BLaER1 (cell line): ENCODE results near the gene MRPS18A.
"Not testable (repeated sequence)": the region's sequence is repeated elsewhere in the genome, so short reads cannot be mapped to it uniquely, and the experiment has no call there.

Source experiments
- H3K27ac ChIP-seq: shearing (Covaris generic); formaldehyde crosslinking; 2 replicates; pipeline ENCODE4 v1.8.1; 2022
- H3K27me3 ChIP-seq: shearing (Covaris generic); formaldehyde crosslinking; 2 replicates; pipeline ENCODE4 v1.8.1; 2022
- H3K36me3 ChIP-seq: shearing (Covaris generic); formaldehyde crosslinking; 2 replicates; pipeline ENCODE4 v1.8.1; 2022
- H3K4me1 ChIP-seq: shearing (Covaris generic); formaldehyde crosslinking; 2 replicates; pipeline ENCODE4 v1.8.1; 2022
- H3K4me2 ChIP-seq: shearing (Covaris generic); formaldehyde crosslinking; 2 replicates; pipeline ENCODE4 v1.8.1; 2022
- H3K4me3 ChIP-seq: shearing (Covaris generic); formaldehyde crosslinking; 2 replicates; pipeline ENCODE4 v1.8.1; 2022
- H3K9ac ChIP-seq: shearing (Covaris generic); formaldehyde crosslinking; 2 replicates; pipeline ENCODE4 v1.8.1; 2022
- H3K9me3 ChIP-seq: shearing (Covaris generic); formaldehyde crosslinking; 2 replicates; pipeline ENCODE4 v1.8.1; 2022
- H4K20me1 ChIP-seq: shearing (Covaris generic); formaldehyde crosslinking; 2 replicates; pipeline ENCODE4 v1.8.1; 2022
- Cebpa-rat ChIP-seq: shearing (Covaris generic); IDR thresholded peaks from 2 replicates; pipeline ENCODE4 v1.8.1; 2022

MRPS18A gene

DNA sequence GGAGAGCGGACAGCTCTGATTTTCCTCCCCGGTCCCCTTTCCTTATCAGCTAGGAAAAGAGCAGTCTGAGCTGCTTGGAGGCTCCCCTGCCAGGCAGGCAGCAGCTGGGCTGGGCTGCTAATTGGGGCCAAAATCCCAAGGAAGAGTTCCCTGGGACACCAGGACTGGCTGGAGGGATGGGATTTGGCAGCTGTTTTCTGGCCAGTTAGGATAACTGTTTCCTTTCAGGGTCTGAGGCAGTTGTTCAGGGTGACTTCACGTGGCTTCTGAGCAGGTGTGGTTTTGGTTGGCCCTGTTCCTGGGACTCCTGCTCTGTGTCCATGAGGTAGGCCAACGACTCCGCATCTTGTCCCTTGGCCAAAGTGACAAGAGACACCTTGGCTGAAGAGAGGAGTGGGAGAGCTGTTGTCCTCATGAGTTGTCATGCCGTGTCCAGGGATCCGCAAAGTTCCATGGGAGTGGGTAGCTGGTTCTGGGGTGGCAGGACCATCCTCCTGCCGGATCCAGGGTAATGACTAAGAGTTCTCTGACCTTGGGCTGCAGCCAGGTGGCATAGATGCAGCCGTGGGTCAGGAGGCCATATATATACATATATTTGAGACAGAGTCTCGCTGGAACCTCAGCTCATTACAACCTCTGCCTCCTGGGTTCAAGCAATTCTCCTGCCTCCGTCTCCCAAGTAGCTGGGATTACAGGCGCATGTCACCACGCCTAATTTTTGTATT lies 21.2 kb downstream of the MRPS18A start:
- H3K4me3 ChIP-seq: no peak overlapping the region
- TF ChIP-seq Cebpa-rat: no peak
- peaks cover 11% of the 10 kb centered on the region for H3K4me1 ChIP-seq
- H3K36me3 ChIP-seq: peaks cover 29% of the 10 kb centered on the region
- peaks cover 6% of the 10 kb centered on the region; the same call in 1 of the 2 replicates for H4K20me1 ChIP-seq
- no peak overlapping the region for H3K9ac ChIP-seq
- no peak overlapping the region for H3K4me2 ChIP-seq
- H3K9me3 ChIP-seq: peaks cover 6% of the 10 kb centered on the region
- no peak overlapping the region for H3K27ac ChIP-seq
- no peaks in the 10 kb centered on the region for H3K27me3 ChIP-seq

DNA sequence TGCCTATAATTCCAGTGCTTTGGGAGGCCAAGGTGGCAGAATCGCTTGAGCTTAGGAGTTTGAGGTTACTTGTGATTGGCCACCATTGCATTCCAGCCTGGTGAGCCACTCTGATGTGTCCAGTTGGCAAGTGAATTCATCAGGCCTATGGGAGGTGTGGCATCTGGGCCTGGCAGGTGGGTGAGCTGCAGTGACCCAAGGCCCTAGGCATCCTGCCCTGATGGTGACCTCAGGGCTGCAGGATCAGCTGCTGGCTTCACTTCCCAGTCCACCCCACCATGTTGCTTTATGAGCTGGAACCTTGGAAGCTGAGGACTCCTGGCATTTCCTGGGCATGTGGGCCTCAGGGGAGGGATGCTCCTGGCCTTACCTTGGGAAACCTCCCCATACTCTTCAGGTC lies 22.2 kb downstream of the MRPS18A start:
- Histone ChIP-seq H3K9me3 (peaks cover 16% of the 10 kb centered on the region), H3K4me2 (no peak overlapping the region), H3K27ac (no peak overlapping the region), H3K4me1 (peaks cover 11% of the 10 kb centered on the region), H3K9ac (no peak overlapping the region), H3K36me3 (peaks cover 19% of the 10 kb centered on the region), H4K20me1 (no peaks in the 10 kb centered on the region), H3K4me3 (no peak overlapping the region), H3K27me3 (no peaks in the 10 kb centered on the region)
- TF ChIP-seq Cebpa-rat: no peak

DNA sequence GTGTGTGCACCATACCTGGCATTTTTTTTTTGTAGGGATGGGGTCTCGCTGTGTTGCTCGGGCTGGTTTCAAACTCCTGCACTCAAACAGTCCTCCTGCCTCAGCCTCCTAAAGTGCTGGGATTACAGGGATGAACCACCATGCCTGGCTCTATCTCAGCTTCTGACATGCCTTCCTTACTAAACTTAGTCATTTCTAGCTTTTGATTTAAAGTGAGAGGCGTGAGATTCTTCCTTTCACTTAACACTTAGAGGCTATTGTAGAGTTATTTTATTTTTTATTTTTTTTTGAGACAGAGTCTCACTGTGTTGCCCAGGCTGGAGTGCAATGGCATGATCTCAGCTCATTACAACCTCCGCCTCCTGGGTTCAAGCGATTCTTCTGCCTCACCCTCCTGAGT lies 24.6 kb downstream of the MRPS18A start:
- not testable (repeated sequence) for H4K20me1 ChIP-seq, H3K27me3 ChIP-seq, H3K4me1 ChIP-seq, H3K36me3 ChIP-seq, H3K27ac ChIP-seq, H3K9ac ChIP-seq, H3K4me2 ChIP-seq, H3K4me3 ChIP-seq
- peaks cover 37% of the 10 kb centered on the region for H3K9me3 ChIP-seq

DNA sequence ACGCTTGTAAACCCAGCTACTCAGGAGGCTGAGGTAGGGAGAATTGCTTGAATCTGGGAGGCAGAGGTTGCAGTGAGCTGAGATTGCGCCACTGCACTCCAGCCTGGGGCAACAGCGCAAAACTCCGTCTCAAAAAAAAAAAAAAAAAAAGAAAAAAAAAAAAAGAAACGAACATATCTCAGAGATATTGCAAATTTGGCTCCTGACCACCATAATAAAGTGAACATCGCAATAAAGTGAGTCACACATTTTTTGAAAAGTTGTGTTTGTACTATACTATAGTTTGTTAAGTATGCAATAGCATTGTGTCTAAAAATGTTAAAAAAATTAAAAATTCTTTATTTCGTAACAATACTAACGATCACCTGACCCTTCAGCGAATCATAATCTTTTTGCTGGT lies 29.4 kb downstream of the MRPS18A start:
- no peak overlapping the region for H3K4me2 ChIP-seq
- no peak overlapping the region for H3K27ac ChIP-seq
- no peak for TF ChIP-seq Cebpa-rat
- peaks cover 37% of the 10 kb centered on the region for H3K9me3 ChIP-seq
- no peak overlapping the region for H3K4me3 ChIP-seq
- H3K4me1 ChIP-seq: no peaks in the 10 kb centered on the region
- H4K20me1 ChIP-seq: no peaks in the 10 kb centered on the region
- H3K27me3 ChIP-seq: no peaks in the 10 kb centered on the region
- H3K36me3 ChIP-seq: no peaks in the 10 kb centered on the region; the same call in 1 of the 2 replicates
- no peak overlapping the region for H3K9ac ChIP-seq

- Histone ChIP-seq H3K27me3 (no peaks in the 10 kb centered on the region), H3K9me3 (peaks cover 37% of the 10 kb centered on the region), H3K36me3 (no peaks in the 10 kb centered on the region; the same call in 1 of the 2 replicates), H3K4me3 (no peak overlapping the region), H4K20me1 (no peaks in the 10 kb centered on the region), H3K27ac (no peak overlapping the region), H3K9ac (no peak overlapping the region), H3K4me2 (no peak overlapping the region), H3K4me1 (no peaks in the 10 kb centered on the region)
- no peak for TF ChIP-seq Cebpa-rat
These were observed 30.3 kb downstream of the MRPS18A start for GRCh38 chr6:43657221-43657802.

GRCh38 chr6:43652822-43653221 lies 34.8 kb downstream of the MRPS18A start:
- H3K4me1 ChIP-seq, H3K9ac ChIP-seq, H3K4me2 ChIP-seq, H3K36me3 ChIP-seq, H3K27ac ChIP-seq, H3K27me3 ChIP-seq, H4K20me1 ChIP-seq, H3K9me3 ChIP-seq, H3K4me3 ChIP-seq: not testable (repeated sequence)

DNA sequence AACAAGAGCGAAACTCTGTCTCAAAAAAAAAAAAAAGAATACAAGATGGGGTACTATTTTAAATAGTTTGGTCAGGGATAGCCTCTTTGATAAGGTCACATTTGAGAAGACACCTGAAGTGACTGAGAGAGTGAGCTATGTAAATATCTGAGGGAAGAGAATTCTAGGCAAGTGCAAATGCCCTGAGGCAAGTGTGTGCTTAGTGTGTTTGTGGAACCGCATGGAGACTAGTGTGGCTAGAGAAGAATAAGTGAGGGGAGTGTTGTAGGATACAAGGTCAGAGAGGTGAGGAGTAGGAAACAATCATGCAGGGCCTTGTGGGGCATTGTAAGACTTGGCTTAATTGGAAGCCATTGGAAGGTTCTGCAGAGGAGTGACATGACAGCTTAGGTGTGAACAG lies 39.3 kb downstream of the MRPS18A start:
- peaks cover 3% of the 10 kb centered on the region; the same call in 1 of the 2 replicates for H3K36me3 ChIP-seq
- H3K4me3 ChIP-seq: no peak overlapping the region
- H4K20me1 ChIP-seq: peaks cover 17% of the 10 kb centered on the region
- H3K9me3 ChIP-seq: no peaks in the 10 kb centered on the region
- no peak overlapping the region for H3K4me2 ChIP-seq
- TF ChIP-seq Cebpa-rat: no peak
- no peak overlapping the region for H3K27ac ChIP-seq
- no peaks in the 10 kb centered on the region for H3K27me3 ChIP-seq
- no peak overlapping the region for H3K9ac ChIP-seq
- H3K4me1 ChIP-seq: no peaks in the 10 kb centered on the region

GRCh38 chr6:43647613-43648012 lies 40.0 kb downstream of the MRPS18A start:
- H3K27me3 ChIP-seq: no peaks in the 10 kb centered on the region
- H4K20me1 ChIP-seq: peaks cover 23% of the 10 kb centered on the region
- no peak overlapping the region for H3K9ac ChIP-seq
- H3K27ac ChIP-seq: no peak overlapping the region
- H3K4me1 ChIP-seq: no peaks in the 10 kb centered on the region
- no peak overlapping the region for H3K4me2 ChIP-seq
- no peak overlapping the region for H3K4me3 ChIP-seq
- peaks cover 9% of the 10 kb centered on the region for H3K36me3 ChIP-seq
- TF ChIP-seq Cebpa-rat: no peak
- H3K9me3 ChIP-seq: no peaks in the 10 kb centered on the region

DNA sequence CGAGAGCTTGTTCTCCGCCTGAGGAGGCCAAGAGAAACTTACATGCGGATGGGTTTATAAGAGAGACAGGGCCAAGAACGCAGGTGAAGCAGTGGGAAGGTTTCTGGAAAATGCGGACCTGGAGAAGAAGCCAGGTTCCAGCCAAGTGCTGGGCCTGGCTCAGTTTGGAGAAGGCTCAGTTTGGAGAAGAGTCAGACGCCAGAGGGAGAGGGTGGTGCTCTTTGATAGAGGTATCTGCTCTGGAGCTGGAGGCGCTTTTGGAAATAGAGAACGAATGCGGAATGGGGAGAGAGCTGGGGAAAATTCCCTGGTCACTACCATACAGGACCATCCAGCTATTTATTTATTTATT lies 42.0 kb downstream of the MRPS18A start:
- Histone ChIP-seq H3K9ac (no peak overlapping the region), H3K4me3 (no peak overlapping the region), H3K27ac (no peak overlapping the region), H3K4me1 (no peaks in the 10 kb centered on the region; the same call in 1 of the 2 replicates), H3K36me3 (peaks cover 29% of the 10 kb centered on the region), H3K9me3 (no peaks in the 10 kb centered on the region), H3K27me3 (no peaks in the 10 kb centered on the region), H4K20me1 (peaks cover 44% of the 10 kb centered on the region), H3K4me2 (no peak overlapping the region)
- no peak for TF ChIP-seq Cebpa-rat

DNA sequence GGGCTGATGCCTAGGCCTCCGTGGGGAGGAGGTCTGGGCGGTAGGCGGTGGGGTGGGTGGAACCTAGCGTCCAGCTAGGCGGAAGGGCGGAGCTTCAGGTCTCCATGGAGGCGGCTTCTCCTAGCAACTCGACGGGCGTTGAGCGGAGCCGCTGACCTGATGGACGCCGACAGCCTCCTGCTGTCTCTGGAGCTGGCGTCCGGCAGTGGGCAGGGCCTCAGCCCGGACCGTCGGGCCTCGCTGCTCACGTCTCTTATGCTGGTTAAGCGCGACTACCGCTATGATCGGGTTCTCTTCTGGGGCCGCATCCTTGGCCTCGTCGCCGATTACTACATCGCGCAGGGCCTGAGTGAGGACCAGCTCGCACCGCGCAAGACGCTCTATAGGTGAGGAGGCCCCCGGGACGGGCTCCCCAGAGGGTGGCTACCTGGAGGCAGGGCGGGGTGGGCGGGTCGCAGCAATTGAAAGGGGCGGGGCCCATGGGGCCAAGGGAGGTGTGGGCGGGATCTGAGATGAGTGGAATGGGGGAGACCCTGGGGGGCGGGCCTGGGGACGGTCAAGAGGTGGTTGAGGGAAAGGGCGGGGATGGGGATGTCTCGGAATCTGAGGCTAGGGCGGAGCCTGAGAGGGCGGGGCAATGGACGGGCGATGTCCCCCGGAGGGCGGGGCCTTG lies 42.5 kb downstream of the MRPS18A start, which contains the start of gene RSPH9:
Gene RSPH9 (plus strand): TSS at position 97 of the 673 bp plus-strand sequence. CDS start 63 bp downstream, at position 160.
- H3K36me3 ChIP-seq: peaks cover 34% of the 10 kb centered on the region
- H3K27me3 ChIP-seq: no peaks in the 10 kb centered on the region
- no peak for TF ChIP-seq Cebpa-rat
- no peak within 1 kb of the TSS for H3K9ac ChIP-seq
- H4K20me1 ChIP-seq: peaks cover 49% of the 10 kb centered on the region
- H3K27ac ChIP-seq: no peak within 1 kb of the TSS
- H3K4me2 ChIP-seq: no peak within 1 kb of the TSS
- no peaks in the 10 kb centered on the region for H3K9me3 ChIP-seq
- no peak within 1 kb of the TSS for H3K4me3 ChIP-seq
- peaks cover 5% of the 10 kb centered on the region for H3K4me1 ChIP-seq
